SJSA1 (cell line): ENCODE data around the gene LCK. TPM values are rescaled to one million over a fixed set of nuclear protein-coding genes. Genes with fewer than 3 reads are reported as not detected.

ENCODE experiments used
- DNase-seq, 2 experiments: peaks; one replicate each; pipeline ENCODE4 v3.0.0-alpha.2; 2015 to 2020; ENCODE audit warnings: low spot score in 2 of 2, low read depth in 1 of 2
- H3K27ac ChIP-seq: fragments of 250-450 bp; sonication (Bioruptor Pico); 2 replicates; pipeline ENCODE4 v1.5.1; 2020; ENCODE audit warnings: mild to moderate bottlenecking, moderate library complexity
- H3K27me3 ChIP-seq: fragments of 250-450 bp; sonication (Bioruptor Pico); replicated peaks from 2 replicates; pipeline ENCODE4 v1.5.1; 2020; ENCODE audit warnings: mild to moderate bottlenecking, moderate library complexity
- H3K36me3 ChIP-seq: fragments of 250-450 bp; sonication (Bioruptor Pico); 2 replicates; pipeline ENCODE4 v1.5.1; 2020; ENCODE audit warnings: mild to moderate bottlenecking
- H3K4me1 ChIP-seq: fragments of 250-450 bp; sonication (Bioruptor Pico); replicated peaks from 2 replicates; pipeline ENCODE4 v1.6.1; 2021; ENCODE audit warnings: mild to moderate bottlenecking
- H3K4me3 ChIP-seq: fragments of 250-450 bp; sonication (Bioruptor Pico); 2 replicates; pipeline ENCODE4 v1.5.1; 2020; ENCODE audit warnings: mild to moderate bottlenecking
- H3K9me3 ChIP-seq: fragments of 250-450 bp; sonication (Bioruptor Pico); replicated peaks from 2 replicates; pipeline ENCODE4 v1.5.1; 2020; ENCODE audit warnings: mild to moderate bottlenecking
- total RNA-seq: library from RNA; depleted of rRNA; stranded (reverse); fragments of >200 nt; shearing (Covaris generic); gene quantifications from 2 replicates; pipeline ENCODE4 v1.2.3, GENCODE V29; 2014

The LCK gene
- total RNA-seq, 1 experiment from 2014 or later, result not detected

GRCh38 chr1:32223683-32224082 is 27.4 kb upstream of the LCK start:
- DNase-seq, result no peak
- Histone ChIP-seq H3K9me3 (no peaks in the 10 kb centered on the region), H3K27ac (no peak overlapping the region), H3K4me1 (peaks cover 23% of the 10 kb centered on the region), H3K36me3 (peaks cover 74% of the 10 kb centered on the region), H3K4me3 (peak overlapping the region; percentile 68; the same call in 1 of the 2 replicates), H3K27me3 (no peaks in the 10 kb centered on the region)

GRCh38 chr1:32224285-32224684 is 26.8 kb upstream of the LCK start:
- H3K27ac ChIP-seq, result no peak overlapping the region
- H3K9me3 ChIP-seq, result no peaks in the 10 kb centered on the region
- H3K4me1 ChIP-seq, result peaks cover 23% of the 10 kb centered on the region
- no peak overlapping the region for H3K4me3 ChIP-seq
- H3K36me3 ChIP-seq, result peaks cover 80% of the 10 kb centered on the region
- H3K27me3 ChIP-seq, result no peaks in the 10 kb centered on the region
- no peak for DNase-seq

GRCh38 chr1:32228771-32229170 is 22.3 kb upstream of the LCK start:
- DNase-seq, result no peak
- H3K36me3 ChIP-seq, result peaks cover 96% of the 10 kb centered on the region

GRCh38 chr1:32231843-32232432 is 19.1 kb upstream of the LCK start:
- peaks cover 72% of the 10 kb centered on the region for H3K36me3 ChIP-seq

More at GRCh38 chr1:32228771-32229170, 22.3 kb upstream of the LCK start:
- H3K27ac ChIP-seq, result no peak overlapping the region
- H3K4me3 ChIP-seq, result no peak overlapping the region
- no peaks in the 10 kb centered on the region for H3K27me3 ChIP-seq
- H3K4me1 ChIP-seq, result peaks cover 4% of the 10 kb centered on the region
- H3K9me3 ChIP-seq, result no peaks in the 10 kb centered on the region

GRCh38 chr1:32232558-32233304 is 18.3 kb upstream of the LCK start:
- Histone ChIP-seq H3K27ac (no peak overlapping the region), H3K4me1 (peaks cover 25% of the 10 kb centered on the region), H3K27me3 (no peaks in the 10 kb centered on the region), H3K4me3 (no peak overlapping the region), H3K9me3 (no peaks in the 10 kb centered on the region), H3K36me3 (peaks cover 64% of the 10 kb centered on the region)
- no peak for DNase-seq

More at GRCh38 chr1:32231843-32232432, 19.1 kb upstream of the LCK start:
- Histone ChIP-seq H3K4me3 (no peak overlapping the region), H3K27me3 (no peaks in the 10 kb centered on the region), H3K4me1 (peaks cover 23% of the 10 kb centered on the region), H3K27ac (no peak overlapping the region), H3K9me3 (no peaks in the 10 kb centered on the region)
- DNase-seq, result no peak

- no peak overlapping the region for H3K4me3 ChIP-seq
- no peaks in the 10 kb centered on the region for H3K27me3 ChIP-seq
- peaks cover 44% of the 10 kb centered on the region for H3K36me3 ChIP-seq
- no peak for DNase-seq
- peak overlapping the region; percentile 88 for H3K27ac ChIP-seq
- no peaks in the 10 kb centered on the region for H3K9me3 ChIP-seq
- peaks cover 27% of the 10 kb centered on the region for H3K4me1 ChIP-seq
Measured at GRCh38 chr1:32234792-32235191, 16.3 kb upstream of the LCK start.

GRCh38 chr1:32239337-32239736 is 11.7 kb upstream of the LCK start:
- Histone ChIP-seq H3K27ac (no peak overlapping the region), H3K36me3 (peaks cover 8% of the 10 kb centered on the region), H3K9me3 (no peaks in the 10 kb centered on the region), H3K4me3 (no peak overlapping the region), H3K4me1 (peaks cover 56% of the 10 kb centered on the region), H3K27me3 (no peaks in the 10 kb centered on the region)
- no peak for DNase-seq

- Histone ChIP-seq H3K27ac (no peak overlapping the region), H3K4me3 (peak overlapping the region; percentile 47), H3K4me1 (peaks cover 52% of the 10 kb centered on the region), H3K36me3 (peaks cover 3% of the 10 kb centered on the region), H3K9me3 (no peaks in the 10 kb centered on the region), H3K27me3 (no peaks in the 10 kb centered on the region)
- DNase-seq, result no peak
Measured at GRCh38 chr1:32239790-32240139, 11.3 kb upstream of the LCK start.

GRCh38 chr1:32240140-32240951 is 10.7 kb upstream of the LCK start:
- peak overlapping the region; percentile 47 for H3K4me3 ChIP-seq
- no peaks in the 10 kb centered on the region for H3K27me3 ChIP-seq
- peaks cover 46% of the 10 kb centered on the region for H3K4me1 ChIP-seq
- H3K27ac ChIP-seq, result peak overlapping the region; percentile 32
- peak; percentile 77 to 79 for DNase-seq
- no peaks in the 10 kb centered on the region for H3K9me3 ChIP-seq
- no peaks in the 10 kb centered on the region; the same call in 1 of the 2 replicates for H3K36me3 ChIP-seq

- Histone ChIP-seq H3K27ac (peak overlapping the region; percentile 32; the same call in 1 of the 2 replicates), H3K9me3 (no peaks in the 10 kb centered on the region), H3K27me3 (no peaks in the 10 kb centered on the region)
Measured at GRCh38 chr1:32241001-32241763, 9.9 kb upstream of the LCK start.

GRCh38 chr1:32242341-32242851 is 8.7 kb upstream of the LCK start:
- H3K27me3 ChIP-seq, result no peaks in the 10 kb centered on the region
- DNase-seq, result no peak
- H3K4me3 ChIP-seq, result no peak overlapping the region
- H3K36me3 ChIP-seq, result no peaks in the 10 kb centered on the region; the same call in 1 of the 2 replicates
- no peaks in the 10 kb centered on the region for H3K9me3 ChIP-seq
- H3K27ac ChIP-seq, result no peak overlapping the region
- H3K4me1 ChIP-seq, result peaks cover 42% of the 10 kb centered on the region

More at GRCh38 chr1:32241001-32241763, 9.9 kb upstream of the LCK start:
- Histone ChIP-seq H3K4me1 (peaks cover 40% of the 10 kb centered on the region), H3K36me3 (no peaks in the 10 kb centered on the region; the same call in 1 of the 2 replicates), H3K4me3 (peak overlapping the region; percentile 47)
- peak; percentile 47 to 63 for DNase-seq

GRCh38 chr1:32246888-32247273 is 4.2 kb upstream of the LCK start, which contains the start of gene FAM167B:
TSS of gene FAM167B (plus strand) at chr1:32247222. CDS start at chr1:32247422, 200 bp downstream.
- H3K27me3 ChIP-seq, result no peaks in the 10 kb centered on the region
- no peak within 1 kb of the TSS for H3K27ac ChIP-seq
- DNase-seq, result peak in 1 of 2 experiments; percentile 28
- no peaks in the 10 kb centered on the region for H3K9me3 ChIP-seq
- no peaks in the 10 kb centered on the region for H3K36me3 ChIP-seq
- no peak within 1 kb of the TSS for H3K4me3 ChIP-seq
- H3K4me1 ChIP-seq, result peaks cover 33% of the 10 kb centered on the region

- no peaks in the 10 kb centered on the region for H3K9me3 ChIP-seq
- no peak for DNase-seq
- H3K36me3 ChIP-seq, result no peaks in the 10 kb centered on the region
- no peak overlapping the region for H3K27ac ChIP-seq
- no peak overlapping the region for H3K4me3 ChIP-seq
- peaks cover 27% of the 10 kb centered on the region for H3K4me1 ChIP-seq
- no peaks in the 10 kb centered on the region for H3K27me3 ChIP-seq
Measured at GRCh38 chr1:32247452-32247851, 3.6 kb upstream of the LCK start.
